Measurements from ENCODE around the gene ELOVL3. TPM values are rescaled to one million over a fixed set of nuclear protein-coding genes. Genes with fewer than 3 reads are reported as not detected.

Gene ELOVL3
- total and polyA plus RNA-seq, 12 donors = 0.35 to 26.3 (median 0.93) TPM; not detected in 2

DNA sequence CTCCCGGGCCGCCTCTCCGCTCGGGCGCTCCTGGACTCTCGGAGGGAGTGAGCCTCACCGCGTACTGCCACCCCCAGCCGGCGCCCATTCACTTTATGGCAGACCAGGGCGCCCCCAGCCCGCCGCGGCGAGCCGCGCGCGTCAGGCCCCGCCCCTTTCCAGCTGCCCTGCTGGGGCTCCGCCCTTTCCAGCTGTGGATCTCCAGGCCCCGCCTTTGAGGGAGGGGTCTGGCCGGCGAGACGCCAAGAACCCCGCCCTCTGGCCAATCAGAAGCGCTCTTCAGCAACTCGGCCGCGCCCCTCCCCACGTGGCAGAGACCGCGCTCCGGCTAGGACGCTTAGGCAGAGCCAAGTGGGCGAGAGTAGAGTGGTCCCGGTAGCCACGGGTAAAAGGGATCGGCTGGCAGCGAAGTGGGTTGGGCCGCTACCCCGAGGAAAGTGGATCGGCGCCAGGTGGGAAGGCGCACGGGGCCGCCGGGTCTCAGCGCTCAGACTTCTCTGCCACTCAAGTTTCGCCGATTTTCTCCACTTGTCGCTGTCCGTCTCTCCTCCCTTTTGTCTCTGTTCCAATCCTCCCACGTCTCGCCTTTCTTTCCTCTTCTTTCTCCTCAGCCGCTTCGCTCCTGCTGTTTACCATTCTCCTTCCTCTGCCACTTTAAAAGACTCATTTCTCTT, 15.5 kb downstream of the ELOVL3 start, which contains the start of gene PITX3:
PITX3 (minus strand) TSS at position 69 of the 674 bp plus-strand sequence. CDS start 9,432 bp downstream, outside the sequence.
- peak; percentile 89 to 96 (median 93) for DNase-seq
- Histone ChIP-seq H3K9me3 (replicated peaks in 1 of 3) (no peaks in the 10 kb centered on the region), H3K4me3 (peak within 1 kb of the TSS in 3 of 4 donors; percentile 16 to 72 (median 24)), H3K27me3 (no peaks in the 10 kb centered on the region), H3K36me3 (replicated peaks in 1 of 2) (no peaks in the 10 kb centered on the region), H3K27ac (no peak within 1 kb of the TSS), H3K4me1 (replicated peaks in 1 of 2) (peaks cover 6 to 28% of the 10 kb centered on the region in 2 donors)
- intact Hi-C loops (cut with DNase I) = no loop called here
- TF ChIP-seq CTCF (IDR thresholded peaks at IDR 0.05) (no peak), POLR2A (IDR thresholded peaks at IDR 0.05) (no peak)
- WGBS, 4 donors = 1% methylated on average over 13 to 57 of the region's 57 CpGs

DNA sequence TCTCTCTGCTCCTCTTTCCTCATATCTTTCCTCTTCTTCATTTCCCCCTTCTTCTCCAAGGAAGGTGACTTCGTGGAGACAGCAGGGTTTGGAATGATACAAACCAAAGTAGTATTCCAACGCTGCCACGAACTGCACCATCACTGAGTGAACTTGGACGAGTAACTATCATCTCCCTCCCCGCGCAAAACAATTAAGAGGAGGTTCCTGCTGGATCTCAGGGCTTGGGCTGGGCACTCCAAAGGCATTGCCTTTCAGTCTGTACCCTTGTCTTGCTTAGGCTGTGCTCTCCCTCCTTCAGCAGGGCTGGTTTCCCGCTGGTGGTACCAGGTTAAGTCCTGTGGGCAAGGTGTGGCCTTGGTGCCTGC, 16.0 kb downstream of the ELOVL3 start:
- Histone ChIP-seq H3K36me3 (replicated peaks in 1 of 2) (no peaks in the 10 kb centered on the region), H3K4me1 (replicated peaks in 1 of 2) (peaks cover 12 to 33% of the 10 kb centered on the region in 2 donors), H3K9me3 (replicated peaks in 1 of 3) (no peaks in the 10 kb centered on the region), H3K4me3 (peak overlapping the region in 2 of 4 donors; percentile 24 to 72), H3K27me3 (no peaks in the 10 kb centered on the region), H3K27ac (no peak overlapping the region)
- intact Hi-C loops (cut with DNase I) = no loop called here
- TF ChIP-seq CTCF (IDR thresholded peaks at IDR 0.05) (no peak), POLR2A (IDR thresholded peaks at IDR 0.05) (no peak)
- no peak for DNase-seq
- 23 to 31% (median 25%) methylated on average over 6 to 7 of the region's 7 CpGs for WGBS, 4 donors

DNA sequence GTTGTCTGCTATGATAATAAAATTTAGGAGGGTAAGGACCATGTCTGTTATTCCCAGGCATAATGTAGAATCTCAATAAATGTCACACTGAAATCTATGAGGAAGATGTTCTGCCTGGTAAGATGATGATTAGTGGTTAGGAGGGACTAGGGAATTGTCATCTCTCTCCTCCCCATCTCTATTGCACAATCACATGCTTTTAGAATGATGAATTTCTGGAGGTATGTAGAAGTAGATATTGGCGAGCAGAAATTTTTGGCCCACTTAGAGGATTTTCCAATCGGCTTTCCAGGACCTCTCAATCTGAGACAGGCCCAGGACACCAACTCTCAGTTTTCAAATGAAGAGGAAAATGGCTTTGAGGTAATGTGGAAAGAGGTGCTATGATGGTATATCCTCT, 17.2 kb downstream of the ELOVL3 start:
- Histone ChIP-seq H3K4me3 (no peak overlapping the region), H3K9me3 (replicated peaks in 1 of 3) (no peaks in the 10 kb centered on the region), H3K36me3 (replicated peaks in 1 of 2) (no peaks in the 10 kb centered on the region), H3K4me1 (replicated peaks in 1 of 2) (peaks cover 24 to 45% of the 10 kb centered on the region in 2 donors), H3K27ac (no peak overlapping the region), H3K27me3 (no peaks in the 10 kb centered on the region)
- no peak for TF ChIP-seq CTCF (IDR thresholded peaks at IDR 0.05)
- TF ChIP-seq POLR2A (IDR thresholded peaks at IDR 0.05) = no peak
- WGBS, 4 donors = 43 to 78% (median 56%) methylated on average over 2 of the region's 2 CpGs
- DNase-seq = no peak
- intact Hi-C loops (cut with DNase I) = no loop called here

- Histone ChIP-seq H3K36me3 (replicated peaks in 1 of 2) (no peaks in the 10 kb centered on the region), H3K27me3 (no peaks in the 10 kb centered on the region), H3K4me3 (peak within 1 kb of the TSS; percentile 68 to 91 (median 78)), H3K9me3 (replicated peaks in 1 of 3) (no peaks in the 10 kb centered on the region), H3K4me1 (replicated peaks in 1 of 2) (peaks cover 25 to 50% of the 10 kb centered on the region in 2 donors), H3K27ac (peak within 1 kb of the TSS; percentile 50 to 96 (median 81))
- intact Hi-C loops (cut with DNase I) = no loop called here
- no peak for TF ChIP-seq CTCF (IDR thresholded peaks at IDR 0.05)
- TF ChIP-seq POLR2A (IDR thresholded peaks at IDR 0.05) = peak; percentile 94 to 98
- 0% methylated on average over 31 to 47 of the region's 47 CpGs for WGBS, 4 donors
- peak; percentile 92 to 99 (median 95) for DNase-seq
Measured at GRCh38 chr10:102245082-102245931, 19.2 kb downstream of the ELOVL3 start, which contains the start of gene GBF1. TSS of gene GBF1 (plus strand) at chr10:102245532. CDS start at chr10:102258939, 13,407 bp downstream.

Measured in adrenal gland (tissue), 12 donors.